ENCODE data around the gene SLA2.

GRCh38 chr20:36686504-36686903, 40.5 kb upstream of the SLA2 start:
- TF ChIP-seq POLR2A (IDR thresholded peaks at IDR 0.05), result no peak
- TF ChIP-seq, protein P1, sequence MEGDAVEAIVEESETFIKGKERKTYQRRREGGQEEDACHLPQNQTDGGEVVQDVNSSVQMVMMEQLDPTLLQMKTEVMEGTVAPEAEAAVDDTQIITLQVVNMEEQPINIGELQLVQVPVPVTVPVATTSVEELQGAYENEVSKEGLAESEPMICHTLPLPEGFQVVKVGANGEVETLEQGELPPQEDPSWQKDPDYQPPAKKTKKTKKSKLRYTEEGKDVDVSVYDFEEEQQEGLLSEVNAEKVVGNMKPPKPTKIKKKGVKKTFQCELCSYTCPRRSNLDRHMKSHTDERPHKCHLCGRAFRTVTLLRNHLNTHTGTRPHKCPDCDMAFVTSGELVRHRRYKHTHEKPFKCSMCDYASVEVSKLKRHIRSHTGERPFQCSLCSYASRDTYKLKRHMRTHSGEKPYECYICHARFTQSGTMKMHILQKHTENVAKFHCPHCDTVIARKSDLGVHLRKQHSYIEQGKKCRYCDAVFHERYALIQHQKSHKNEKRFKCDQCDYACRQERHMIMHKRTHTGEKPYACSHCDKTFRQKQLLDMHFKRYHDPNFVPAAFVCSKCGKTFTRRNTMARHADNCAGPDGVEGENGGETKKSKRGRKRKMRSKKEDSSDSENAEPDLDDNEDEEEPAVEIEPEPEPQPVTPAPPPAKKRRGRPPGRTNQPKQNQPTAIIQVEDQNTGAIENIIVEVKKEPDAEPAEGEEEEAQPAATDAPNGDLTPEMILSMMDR (IDR thresholded peaks at IDR 0.05), result no peak

Data from adrenal gland (tissue), 5 donors.